Esophagus (tissue), 2 donors: ENCODE data around the gene PRR5. TPM values are rescaled to one million over a fixed set of nuclear protein-coding genes. Genes with fewer than 3 reads are reported as not detected.

ENCODE experiments used
- H3K27ac ChIP-seq, 2 donors: one replicate each; pipeline ENCODE4 v1.5.1; 2013; ENCODE audit warnings: low read depth in 2 of 2, mild to moderate bottlenecking in 2 of 2, inconsistent platforms in 1 of 2, low read length in 1 of 2, moderate library complexity in 1 of 2
- H3K27me3 ChIP-seq, 2 donors: one replicate each; pipeline ENCODE4 v1.6.1; 2013; ENCODE audit warnings: low read length in 2 of 2, control low read depth in 1 of 2, mild to moderate bottlenecking in 1 of 2; ENCODE audit not compliant: insufficient read depth in 2 of 2, control insufficient read depth in 1 of 2
- H3K36me3 ChIP-seq, 2 donors: one replicate each; pipeline ENCODE4 v1.6.1; 2013; ENCODE audit warnings: low read length in 1 of 2; ENCODE audit not compliant: control insufficient read depth in 2 of 2, insufficient read depth in 2 of 2
- H3K4me1 ChIP-seq, 2 donors: one replicate each; pipeline ENCODE4 v1.6.1; 2013; ENCODE audit warnings: low read length in 1 of 2; ENCODE audit not compliant: control insufficient read depth in 2 of 2, insufficient read depth in 2 of 2
- H3K4me3 ChIP-seq, 2 donors: one replicate each; pipeline ENCODE4 v1.5.1; 2013; ENCODE audit warnings: low read length in 2 of 2, mild to moderate bottlenecking in 2 of 2, low read depth in 1 of 2, moderate library complexity in 1 of 2
- H3K9me3 ChIP-seq, 2 donors: one replicate each; pipeline ENCODE4 v1.6.1; 2013; ENCODE audit warnings: mild to moderate bottlenecking in 2 of 2, low read depth in 1 of 2, low read length in 1 of 2, moderate library complexity in 1 of 2; ENCODE audit not compliant: control insufficient read depth in 2 of 2, insufficient read depth in 1 of 2
- whole genome bisulfite sequencing, 2 donors: extraction: QIAGEN DNeasy Blood & Tissue Kit; methylation state at CpG; one replicate each; pipeline ENCODE4 v1.1.7; 2013; 5-methylcytosine and 5-hydroxymethylcytosine counted together
- polyA plus RNA-seq, 2 donors: library from polyadenylated mRNA; stranded (reverse); fragments of 200-250 nt; gene quantifications; one replicate each; pipeline ENCODE4 v1.2.3, GENCODE V29; 2013
- donor health status: healthy with polysubstance abuse.
- donor health status: Bipolar disorder and iron deficiency.

PRR5 gene
- polyA plus RNA-seq, 2 donors: 12.2 to 13.0 TPM

- H3K27me3 ChIP-seq: no peaks in the 10 kb centered on the region
- no peaks in the 10 kb centered on the region for H3K9me3 ChIP-seq
- no peaks in the 10 kb centered on the region for H3K4me1 ChIP-seq
- H3K27ac ChIP-seq: no peak overlapping the region
- H3K4me3 ChIP-seq: no peak overlapping the region
- 73 to 80% methylated on average over 7 of the region's 7 CpGs for WGBS, 2 donors
- peaks cover 0 to 2% of the 10 kb centered on the region in 2 donors for H3K36me3 ChIP-seq
These were observed 84.6 kb downstream of the PRR5 start for GRCh38 chr22:44786610-44787009.

Other genes with a start within 250 kb of the PRR5 start
- 1 to 10 TPM; 1.3 to 3.8 TPM for gene RTL6, start 204.0 kb upstream of the PRR5 start, polyA plus RNA-seq
- 10 to 100 TPM in 1 of 2 donors, 1 to 10 TPM in 1; 7.2 to 11.2 TPM for gene ARHGAP8, start 50.4 kb downstream of the PRR5 start, polyA plus RNA-seq